SHP77 (cell line): ENCODE results near the gene CBFA2T3.
A peak's percentile ranks its signal among the peaks of the same experiment; 100 is the strongest.
"Not testable (repeated sequence)": the region's sequence is repeated elsewhere in the genome, so short reads cannot be mapped to it uniquely, and the experiment has no call there.

Source experiments
- DNase-seq, 2 experiments: peaks; one replicate each; lab custom pipeline; 2025; lab: John Stamatoyannopoulos, UW

The CBFA2T3 gene

GRCh38 chr16:88923450-88923849 lies 53.6 kb downstream of the CBFA2T3 start:
- no peak for DNase-seq

GRCh38 chr16:88922826-88923410 lies 54.1 kb downstream of the CBFA2T3 start:
- no peak for DNase-seq

GRCh38 chr16:88922114-88922825 lies 54.7 kb downstream of the CBFA2T3 start:
- DNase-seq, result no peak

GRCh38 chr16:88921591-88921990 lies 55.4 kb downstream of the CBFA2T3 start:
- DNase-seq, result no peak

GRCh38 chr16:88920618-88921590 lies 56.1 kb downstream of the CBFA2T3 start:
- no peak for DNase-seq

- no peak for DNase-seq
Measured at GRCh38 chr16:88919936-88920335, 57.1 kb downstream of the CBFA2T3 start.

GRCh38 chr16:88918896-88919295 lies 58.1 kb downstream of the CBFA2T3 start:
- not testable (repeated sequence) for DNase-seq

GRCh38 chr16:88917915-88918627 lies 58.9 kb downstream of the CBFA2T3 start:
- DNase-seq, result no peak

GRCh38 chr16:88917146-88917914 lies 59.7 kb downstream of the CBFA2T3 start:
- DNase-seq, result no peak

- no peak for DNase-seq
Measured at GRCh38 chr16:88915639-88916327, 61.2 kb downstream of the CBFA2T3 start.

GRCh38 chr16:88914750-88915368 lies 62.1 kb downstream of the CBFA2T3 start:
- no peak for DNase-seq

GRCh38 chr16:88913870-88914269 lies 63.1 kb downstream of the CBFA2T3 start:
- DNase-seq, result no peak

- DNase-seq, result no peak
Measured at GRCh38 chr16:88913001-88913612, 63.9 kb downstream of the CBFA2T3 start.

- DNase-seq, result no peak
Measured at GRCh38 chr16:88912556-88912955, 64.5 kb downstream of the CBFA2T3 start.

GRCh38 chr16:88911946-88912310 lies 65.1 kb downstream of the CBFA2T3 start:
- no peak for DNase-seq

GRCh38 chr16:88911136-88911945 lies 65.7 kb downstream of the CBFA2T3 start:
- DNase-seq, result peak; percentile 22 to 58

GRCh38 chr16:88910284-88911135 lies 66.5 kb downstream of the CBFA2T3 start:
- DNase-seq, result peak in 1 of 2 experiments; percentile 37
